NCI-H2171 (cell line): ENCODE measurements around the gene CSF2RB.

Experiments
- DNase-seq: peaks from one replicate; lab custom pipeline; 2025; lab: John Stamatoyannopoulos, UW

CSF2RB gene

GRCh38 chr22:36913427-36914389 lies at the start of gene CSF2RB:
Gene CSF2RB (plus strand): TSS chr22:36913628. CDS start chr22:36922208, 8,580 bp downstream.
- DNase-seq, result no peak

DNA sequence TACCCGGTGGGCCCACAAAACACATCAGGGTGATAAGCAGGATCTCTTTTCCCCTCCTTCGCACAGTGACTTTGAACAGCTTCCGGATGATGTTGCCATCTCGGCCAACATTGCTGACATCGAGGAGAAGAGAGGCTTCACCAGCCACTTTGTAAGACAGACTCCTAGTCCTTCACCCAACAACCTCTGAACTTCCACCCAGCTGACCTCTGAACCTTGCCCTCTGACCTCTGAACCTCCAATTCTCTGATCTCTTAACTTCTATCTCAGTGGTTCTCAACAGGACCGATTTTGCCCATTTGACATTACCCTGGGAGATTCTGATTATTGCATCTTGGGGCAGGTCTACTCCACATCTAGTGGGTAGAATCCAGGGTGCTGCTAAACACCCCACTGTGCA lies 49.4 kb upstream of the CSF2RB start:
- DNase-seq, result no peak

- DNase-seq, result no peak
Measured at GRCh38 chr22:36864454-36865215, 48.8 kb upstream of the CSF2RB start.

DNA sequence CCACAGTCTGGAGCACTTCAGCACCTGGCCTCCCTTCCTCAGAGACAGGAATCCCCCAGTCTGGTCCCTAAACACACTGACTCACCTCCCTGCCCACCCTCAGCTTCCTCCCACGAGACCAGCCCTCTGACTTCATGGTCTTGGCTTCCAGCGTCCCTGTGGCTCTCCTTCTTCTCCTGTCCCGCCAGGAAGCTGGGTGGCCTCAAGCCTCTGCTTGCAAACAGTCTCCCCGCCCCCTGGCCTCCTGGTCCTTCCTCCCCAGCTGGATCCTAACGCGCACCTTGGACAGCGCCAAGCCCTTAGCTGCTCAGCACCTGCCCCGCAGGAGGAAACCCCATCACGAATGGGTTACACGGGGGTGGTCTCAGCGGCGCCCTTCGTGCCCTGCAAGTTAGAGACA lies 48.1 kb upstream of the CSF2RB start:
- DNase-seq, result no peak

GRCh38 chr22:36867695-36868094 lies 45.7 kb upstream of the CSF2RB start:
- no peak for DNase-seq

DNA sequence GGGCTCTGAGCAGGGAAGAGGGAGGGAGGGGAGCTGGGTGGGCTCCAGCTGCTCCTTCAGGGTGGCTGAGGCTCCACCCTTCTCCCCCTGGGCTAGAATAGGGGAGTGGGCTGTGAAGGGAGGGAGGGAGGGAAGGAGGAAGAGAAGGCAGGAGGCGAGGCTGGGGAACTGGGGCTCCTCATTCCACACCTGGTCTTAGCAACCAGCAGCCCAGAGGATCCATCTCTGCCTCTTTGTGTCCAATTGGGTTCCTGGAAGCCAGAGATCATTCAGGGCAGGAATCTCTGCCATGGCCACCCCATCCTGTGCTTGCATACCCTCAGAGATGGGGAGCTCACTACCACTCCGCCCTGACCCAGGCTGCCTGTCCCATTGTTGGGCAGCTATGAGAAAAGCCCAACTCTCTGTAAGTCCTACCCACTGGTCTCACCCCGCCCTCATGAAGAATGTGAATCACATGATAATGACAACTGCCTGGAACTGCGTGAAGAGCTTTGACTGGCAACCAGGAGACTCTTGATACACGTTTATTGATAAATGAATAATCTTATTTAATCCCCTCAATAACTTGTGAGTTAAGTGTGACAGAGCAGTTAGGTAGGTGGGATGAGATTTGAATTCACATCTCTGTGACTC lies 44.8 kb upstream of the CSF2RB start:
- no peak for DNase-seq

DNA sequence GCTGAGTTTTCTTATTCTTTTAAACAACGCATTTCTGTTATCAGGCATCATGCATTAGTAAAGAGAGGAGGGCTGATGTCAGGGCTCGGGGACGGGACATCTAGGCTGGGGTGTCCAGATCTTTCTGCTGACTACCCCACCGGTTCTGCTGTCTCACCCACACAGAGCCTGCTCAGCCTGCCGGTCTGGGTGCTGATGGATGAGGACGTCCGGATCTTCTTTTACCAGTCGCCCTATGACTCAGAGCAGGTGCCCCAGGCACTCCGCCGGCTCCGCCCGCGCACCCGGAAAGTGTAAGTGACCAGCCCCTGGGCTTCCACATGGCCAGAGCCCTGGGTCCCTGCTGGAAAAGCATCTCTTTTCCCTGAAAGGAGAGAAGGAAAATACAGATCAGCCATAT lies 43.2 kb upstream of the CSF2RB start:
- DNase-seq, result no peak

GRCh38 chr22:36871669-36872081 lies 41.8 kb upstream of the CSF2RB start:
- no peak for DNase-seq

GRCh38 chr22:36872084-36872483 lies 41.3 kb upstream of the CSF2RB start:
- DNase-seq, result no peak

- no peak for DNase-seq
Measured at GRCh38 chr22:36872866-36873498, 40.4 kb upstream of the CSF2RB start.

DNA sequence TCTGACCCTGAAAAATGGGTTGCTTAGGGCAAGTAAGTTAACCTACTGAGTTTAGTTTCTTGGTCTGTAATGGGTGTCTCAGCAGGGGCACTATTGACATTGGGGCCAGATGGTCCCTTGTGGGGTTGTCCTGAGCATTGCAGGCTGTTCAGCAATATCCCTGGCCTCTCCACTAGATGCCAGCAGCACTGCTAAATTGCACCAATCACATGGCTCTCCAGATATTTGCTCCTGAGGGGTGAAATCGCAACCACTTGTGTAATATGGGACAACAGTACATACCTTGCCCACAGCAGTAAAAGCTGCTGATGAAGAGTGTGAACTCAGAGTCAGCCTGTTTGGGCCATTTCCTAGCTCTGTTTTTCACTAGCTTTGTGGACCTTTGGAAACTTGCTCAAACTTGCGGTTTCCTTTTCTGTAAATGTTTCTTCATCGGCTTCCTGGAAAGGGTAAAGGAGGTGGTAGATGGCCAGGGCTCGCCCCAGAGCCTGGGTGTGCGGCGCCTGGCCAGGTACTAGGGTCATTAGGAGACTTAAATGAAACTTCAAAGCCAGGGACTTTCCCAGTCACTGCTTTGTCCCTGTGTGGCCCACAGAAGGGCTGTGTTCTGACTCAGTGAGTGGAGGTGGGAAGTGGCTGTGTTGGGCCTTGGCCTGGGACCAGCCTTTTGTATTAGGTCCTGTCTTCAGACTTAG lies 39.7 kb upstream of the CSF2RB start:
- no peak for DNase-seq

- DNase-seq, result no peak
Measured at GRCh38 chr22:36874309-36874696, 39.1 kb upstream of the CSF2RB start.

DNA sequence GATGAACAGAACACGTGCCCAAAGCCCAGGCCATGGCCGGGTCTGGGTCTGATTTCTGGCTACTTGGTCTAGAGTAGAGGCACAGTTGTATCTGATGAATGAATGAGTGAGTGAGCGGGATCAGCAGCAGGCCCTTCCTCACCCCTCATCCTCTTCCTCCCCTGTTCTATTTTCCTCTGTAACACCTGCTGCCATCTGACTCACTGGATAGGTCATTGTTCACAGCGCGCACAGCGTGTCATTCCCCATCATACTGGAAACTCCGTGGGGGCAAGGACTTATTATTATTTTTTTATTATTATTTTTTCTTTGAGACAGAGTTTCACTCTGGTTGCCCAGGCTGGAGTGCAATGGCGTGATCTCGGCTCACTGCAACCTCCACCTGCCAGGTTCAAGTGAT lies 38.7 kb upstream of the CSF2RB start:
- DNase-seq, result no peak

DNA sequence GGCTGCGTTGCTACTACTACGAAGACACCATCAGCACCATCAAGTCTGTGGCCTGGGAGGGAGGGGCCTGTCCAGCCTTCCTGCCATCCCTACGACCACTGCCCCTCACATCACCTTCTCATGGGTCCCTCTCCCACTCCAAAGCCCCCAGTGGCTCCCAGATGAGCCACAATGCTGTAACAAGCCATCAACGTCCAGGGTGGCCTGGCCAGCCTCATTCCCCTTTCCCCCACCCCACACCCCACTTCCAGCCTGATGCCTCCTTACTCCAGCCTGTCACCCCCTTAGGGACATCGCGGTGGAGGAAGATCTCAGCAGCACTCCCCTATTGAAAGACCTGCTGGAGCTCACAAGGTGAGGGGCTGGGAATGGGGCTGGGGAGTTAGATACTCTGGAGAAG lies 37.7 kb upstream of the CSF2RB start:
- no peak for DNase-seq

GRCh38 chr22:36879775-36880174 lies 33.7 kb upstream of the CSF2RB start:
- no peak for DNase-seq

DNA sequence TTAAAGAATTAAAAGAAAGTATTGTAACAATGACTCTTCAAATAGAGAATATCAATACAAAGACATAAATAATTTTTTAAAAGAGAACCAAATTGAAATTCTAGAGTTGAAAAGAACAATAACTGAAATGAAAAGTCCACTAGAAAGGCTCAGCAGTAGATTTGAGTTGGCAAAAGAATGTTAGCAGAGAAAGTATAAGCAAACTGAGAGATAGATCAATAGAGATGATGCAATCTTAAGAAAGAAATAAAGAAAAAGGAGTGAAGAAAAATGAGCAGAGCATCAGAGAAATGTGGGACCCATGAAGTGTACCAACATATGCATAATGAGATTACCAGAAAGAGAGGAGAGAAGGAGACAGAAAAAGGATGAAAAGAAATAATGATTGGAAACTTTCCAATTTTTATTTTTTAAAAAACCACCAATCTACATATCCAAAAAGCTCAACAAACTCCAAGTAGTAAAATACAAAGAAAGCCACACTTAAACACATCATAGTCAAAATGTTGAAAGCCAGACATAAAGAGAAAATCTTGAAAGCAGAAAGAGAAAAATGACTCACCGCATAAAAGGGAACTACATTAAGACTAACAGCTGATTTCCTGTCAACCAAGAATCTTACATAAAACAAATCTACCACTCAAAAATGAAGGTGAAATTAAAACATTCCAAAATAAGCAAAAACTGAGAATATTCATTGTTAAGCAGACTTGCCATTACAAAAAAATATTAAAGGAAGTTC lies 31.8 kb upstream of the CSF2RB start:
- no peak for DNase-seq

GRCh38 chr22:36884349-36885158 lies 28.9 kb upstream of the CSF2RB start:
- no peak for DNase-seq

GRCh38 chr22:36885474-36885873 lies 28.0 kb upstream of the CSF2RB start:
- no peak for DNase-seq

DNA sequence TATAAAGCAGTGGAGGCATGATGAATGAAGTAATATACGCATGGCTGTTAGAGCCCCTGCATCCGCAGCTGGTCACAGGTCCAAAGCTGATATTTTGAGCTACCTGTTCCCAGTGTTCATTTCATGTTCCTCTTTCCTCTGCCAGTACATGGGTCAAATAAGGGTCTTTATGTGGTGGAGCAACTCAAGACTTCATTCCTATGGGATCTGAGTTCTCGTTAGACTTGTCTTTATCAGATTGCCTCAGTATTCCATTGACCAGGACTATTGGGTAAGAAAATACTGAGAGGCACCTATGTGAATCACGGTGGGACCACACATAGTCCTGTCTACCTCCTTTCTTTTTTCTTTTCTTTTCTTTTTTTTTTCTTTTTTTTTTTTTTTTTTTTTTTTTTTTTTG lies 27.4 kb upstream of the CSF2RB start:
- DNase-seq, result no peak

DNA sequence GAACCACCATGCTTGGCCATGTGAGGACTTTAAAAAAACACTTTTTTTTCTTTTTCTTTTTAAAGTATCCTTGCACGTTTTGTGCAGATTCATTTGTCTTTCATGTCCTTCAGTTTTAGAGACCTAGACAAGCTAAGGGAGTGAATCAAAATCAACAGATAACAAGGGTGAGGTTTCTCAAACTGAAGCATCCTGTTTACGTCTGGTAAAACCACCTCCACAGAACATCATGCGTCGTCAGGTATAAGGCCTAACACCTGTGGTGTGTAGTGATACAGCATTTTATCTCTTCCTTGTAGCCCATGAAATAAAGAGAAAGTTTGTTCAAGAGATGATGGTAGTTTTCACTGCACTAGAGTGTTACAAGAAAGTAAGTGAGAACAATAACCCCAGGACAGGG lies 26.3 kb upstream of the CSF2RB start:
- no peak for DNase-seq
